Nucleus accumbens (tissue), 56 donors: ENCODE results near the gene YARS1.
A peak's percentile ranks its signal among the peaks of the same experiment; 100 is the strongest.

Experiments used
- DNase-seq, 56 donors: peaks; one replicate each; lab custom pipeline; 2025; lab: John Stamatoyannopoulos, UW

The YARS1 gene

DNA sequence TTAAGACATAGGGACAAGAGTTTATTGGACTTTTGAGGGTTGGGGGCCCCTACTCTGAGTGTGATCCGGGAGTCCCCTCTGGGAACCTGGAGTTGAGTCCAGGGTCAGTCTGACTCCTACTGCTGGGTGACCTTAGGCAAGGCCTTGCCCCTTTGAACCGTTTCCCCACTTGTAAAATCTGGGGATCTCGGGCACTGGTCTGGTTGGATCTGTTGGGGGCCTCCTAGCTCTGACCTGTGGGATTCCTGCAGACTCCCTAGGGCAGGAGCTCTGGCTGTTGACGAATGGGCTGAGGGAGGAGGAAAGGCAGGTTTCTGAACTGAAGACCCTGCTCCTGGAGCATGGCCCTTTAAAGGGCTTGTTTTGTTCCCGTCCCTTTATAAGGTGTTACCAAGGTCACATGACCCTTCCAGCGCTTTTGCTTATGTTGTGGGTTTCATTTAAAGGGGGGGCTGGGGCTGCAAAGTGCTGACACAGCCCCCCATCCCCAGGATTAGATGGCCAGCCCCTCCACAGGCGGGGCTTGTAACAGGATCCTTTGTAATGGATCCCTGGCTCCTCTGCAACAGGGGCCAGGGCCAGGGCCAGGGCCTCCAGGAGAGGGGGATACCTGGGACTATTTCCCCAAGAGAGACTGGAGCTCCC is 50.7 kb downstream of the YARS1 start:
- DNase-seq: no peak

DNA sequence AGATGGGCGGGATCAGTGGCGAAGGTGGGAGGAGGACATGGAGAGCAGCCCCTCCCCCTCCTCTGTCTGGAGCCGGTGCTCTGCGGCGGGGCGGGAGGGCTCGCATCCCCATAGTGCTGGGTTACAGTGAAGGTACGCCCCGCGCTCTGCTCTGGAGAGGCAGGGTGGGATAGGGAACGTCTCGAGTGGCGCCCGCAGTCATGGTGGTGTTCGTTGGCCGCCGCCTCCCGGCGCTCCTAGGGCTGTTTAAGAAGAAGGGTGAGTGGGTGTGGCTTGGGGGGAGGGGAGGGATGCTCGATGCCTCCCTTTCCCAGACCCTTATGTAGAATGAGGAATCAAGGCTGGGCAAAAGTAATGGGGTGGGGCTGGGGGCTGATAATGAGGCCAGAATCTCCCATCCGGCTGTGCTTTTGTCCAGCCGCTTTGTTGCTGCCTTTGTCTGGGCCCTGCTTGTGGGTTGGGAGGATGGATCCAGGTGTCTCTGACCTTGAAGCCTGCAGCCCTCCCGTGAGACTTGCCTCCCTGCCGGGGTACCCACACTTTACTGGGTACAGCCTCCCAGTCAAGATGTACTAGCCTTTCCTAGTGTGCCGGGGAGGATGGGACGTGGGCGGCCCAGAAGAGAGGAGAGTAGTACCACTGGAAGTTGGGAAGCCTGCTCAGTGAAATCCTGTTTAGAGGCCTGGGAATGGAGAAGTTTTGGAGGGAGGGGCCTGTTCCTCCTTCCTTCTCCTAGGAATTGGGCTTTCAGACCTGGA is 51.4 kb downstream of the YARS1 start:
- no peak for DNase-seq

DNA sequence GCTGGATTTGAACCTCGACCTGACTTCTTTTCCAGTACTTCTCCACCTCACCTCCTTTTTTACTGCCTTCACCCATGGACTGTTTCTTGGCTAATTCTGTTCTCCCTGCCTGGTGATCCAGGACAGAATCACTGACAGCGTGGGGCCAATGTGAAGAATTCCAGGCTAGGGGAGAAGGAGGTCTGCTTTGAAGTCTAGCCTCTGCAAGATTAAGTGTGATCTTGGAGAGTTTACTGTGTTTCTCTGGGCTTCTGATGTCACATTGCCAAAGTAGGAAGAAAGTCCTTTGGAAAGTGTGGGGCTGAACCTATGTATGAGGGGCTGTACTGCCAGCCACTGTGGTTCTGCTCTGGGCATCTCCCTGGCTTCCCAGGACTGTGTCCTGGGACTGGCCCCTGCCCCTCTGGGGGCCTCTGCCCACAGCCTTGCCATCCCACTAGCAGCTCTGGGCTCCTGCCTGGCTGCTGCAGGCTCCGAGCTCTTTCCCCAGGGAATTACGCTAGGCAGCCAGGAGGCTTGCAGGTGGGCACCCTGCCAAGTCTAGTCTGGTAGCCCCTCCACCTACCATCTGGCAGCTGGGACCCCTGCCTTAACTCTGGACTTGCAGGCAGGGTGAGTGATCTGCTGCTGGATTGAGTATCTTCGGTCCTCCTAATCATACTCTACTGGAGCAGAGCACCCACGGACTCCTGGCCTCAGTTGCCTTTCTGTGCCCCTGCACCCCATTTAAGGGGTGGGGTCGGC is 52.2 kb downstream of the YARS1 start:
- DNase-seq: no peak

DNA sequence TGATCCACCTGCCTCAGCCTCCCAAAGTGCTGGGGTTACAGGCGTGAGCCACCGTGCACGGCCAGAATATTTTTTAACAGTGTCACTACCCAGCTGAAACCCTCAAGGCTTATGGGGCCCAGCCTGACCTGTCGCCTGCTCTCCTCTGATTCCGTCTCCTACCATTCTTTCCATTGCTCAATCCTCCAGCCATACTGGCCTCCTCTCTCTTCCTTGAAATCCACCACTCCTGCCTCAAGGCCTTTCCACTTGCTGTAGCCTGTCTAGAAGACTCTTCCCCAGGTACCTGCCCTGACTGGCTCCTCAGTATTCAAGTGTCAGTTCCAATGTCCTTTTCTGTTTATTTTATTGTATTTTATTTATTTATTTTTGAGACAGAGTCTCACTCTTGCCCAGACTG is 53.9 kb downstream of the YARS1 start:
- DNase-seq: no peak

DNA sequence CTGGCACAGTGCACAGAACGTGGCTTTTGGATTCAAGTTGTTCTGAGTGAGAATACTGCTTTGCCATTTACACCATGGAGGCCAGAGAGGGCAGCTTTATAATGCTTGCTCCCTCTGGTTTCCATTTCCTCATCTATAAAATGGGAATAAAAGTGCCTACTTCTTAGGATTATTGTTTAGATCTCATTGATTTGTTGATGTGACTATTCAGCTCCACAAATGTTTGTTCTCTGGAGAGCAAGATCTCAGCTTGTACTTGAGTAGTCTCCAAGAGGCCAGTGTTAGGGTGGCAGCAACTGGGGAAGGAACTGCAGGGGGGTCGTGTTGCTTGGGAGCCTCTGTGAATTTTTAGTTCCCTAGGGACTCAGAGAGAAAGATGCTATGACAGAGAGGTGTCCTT is 55.2 kb downstream of the YARS1 start:
- no peak for DNase-seq

DNA sequence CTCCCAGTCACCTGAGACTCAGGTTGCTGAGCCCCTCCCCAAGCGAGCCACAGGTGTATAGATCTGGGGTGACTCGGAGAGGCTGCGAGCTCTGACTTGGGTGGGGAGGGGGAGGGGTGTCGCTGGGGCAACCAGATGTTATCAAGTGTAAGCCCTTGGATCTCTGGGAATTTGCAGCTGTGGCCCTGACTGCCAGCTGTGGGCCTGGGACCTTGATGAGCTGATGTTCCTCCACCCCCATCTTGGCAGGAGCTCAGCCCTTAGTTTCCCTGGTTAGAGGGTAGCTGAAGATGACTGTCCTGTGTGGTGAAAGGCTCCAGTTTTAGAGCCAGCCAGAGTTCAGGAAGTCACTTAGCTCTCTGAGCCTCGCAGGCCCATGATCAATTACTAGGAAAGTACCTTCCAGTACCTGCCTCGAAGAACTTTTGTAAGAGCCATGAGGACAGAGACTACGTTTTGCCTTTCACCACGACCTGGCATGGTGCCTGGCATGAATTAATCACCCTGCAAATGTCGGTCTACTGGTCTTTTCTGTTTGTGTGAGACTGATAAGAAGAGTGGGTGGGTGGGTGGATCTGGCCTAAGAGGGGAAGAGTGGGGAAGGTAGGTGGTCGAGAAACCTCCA is 55.8 kb downstream of the YARS1 start:
- no peak for DNase-seq

DNA sequence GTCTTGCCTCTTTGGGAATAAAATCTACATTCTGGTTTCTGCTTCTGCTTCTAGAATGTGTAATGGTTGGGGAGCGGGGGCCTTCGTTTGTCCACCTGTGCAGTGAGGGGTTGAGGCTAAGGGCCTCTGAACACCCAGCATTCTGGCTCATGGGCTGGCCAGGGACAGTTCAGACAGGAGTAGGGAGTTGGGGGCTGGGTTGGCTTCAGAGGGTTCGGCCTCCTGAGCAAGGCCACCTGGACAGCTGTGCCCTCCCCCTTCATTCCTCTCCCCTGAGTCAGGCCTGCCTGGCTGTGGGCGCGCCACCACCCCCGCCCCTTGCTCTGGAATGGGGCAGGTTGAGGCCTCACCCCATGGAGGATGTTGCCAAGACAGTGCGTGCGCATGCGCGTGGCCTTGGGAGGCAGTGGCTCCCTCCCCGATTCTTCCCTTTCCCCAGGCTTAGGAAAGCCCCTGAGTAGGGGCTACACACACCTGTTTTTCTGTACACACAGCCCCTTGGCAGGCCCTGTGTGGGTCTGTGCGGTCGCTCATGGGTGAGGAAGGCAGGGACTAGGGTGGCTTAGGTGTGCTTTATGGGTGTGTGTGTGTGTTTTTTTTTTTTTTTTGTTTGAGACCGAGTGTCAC is 57.0 kb downstream of the YARS1 start:
- DNase-seq: no peak

DNA sequence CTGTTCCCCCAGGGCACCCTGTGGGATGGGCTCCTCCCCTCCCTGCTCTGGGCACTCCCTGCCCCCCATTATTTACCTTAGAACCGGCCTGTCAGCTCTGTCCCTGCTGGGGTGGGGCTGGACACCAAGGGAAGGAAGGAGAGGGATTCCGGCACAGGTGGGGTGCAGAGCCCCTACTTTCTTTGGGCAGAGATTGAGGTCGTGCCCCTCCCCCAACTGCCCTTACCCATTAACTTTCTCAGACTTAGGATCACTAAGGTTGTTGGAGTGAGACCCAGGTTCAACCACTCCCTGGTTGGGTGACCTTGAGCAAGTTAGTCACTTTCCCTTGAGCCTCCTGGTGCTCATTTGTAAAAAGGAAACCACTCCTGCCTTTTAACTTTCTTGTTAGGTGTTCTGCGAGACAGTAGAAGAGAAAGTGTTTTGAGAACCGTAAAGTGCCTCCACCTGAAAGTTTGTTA is 57.6 kb downstream of the YARS1 start:
- DNase-seq: no peak

DNA sequence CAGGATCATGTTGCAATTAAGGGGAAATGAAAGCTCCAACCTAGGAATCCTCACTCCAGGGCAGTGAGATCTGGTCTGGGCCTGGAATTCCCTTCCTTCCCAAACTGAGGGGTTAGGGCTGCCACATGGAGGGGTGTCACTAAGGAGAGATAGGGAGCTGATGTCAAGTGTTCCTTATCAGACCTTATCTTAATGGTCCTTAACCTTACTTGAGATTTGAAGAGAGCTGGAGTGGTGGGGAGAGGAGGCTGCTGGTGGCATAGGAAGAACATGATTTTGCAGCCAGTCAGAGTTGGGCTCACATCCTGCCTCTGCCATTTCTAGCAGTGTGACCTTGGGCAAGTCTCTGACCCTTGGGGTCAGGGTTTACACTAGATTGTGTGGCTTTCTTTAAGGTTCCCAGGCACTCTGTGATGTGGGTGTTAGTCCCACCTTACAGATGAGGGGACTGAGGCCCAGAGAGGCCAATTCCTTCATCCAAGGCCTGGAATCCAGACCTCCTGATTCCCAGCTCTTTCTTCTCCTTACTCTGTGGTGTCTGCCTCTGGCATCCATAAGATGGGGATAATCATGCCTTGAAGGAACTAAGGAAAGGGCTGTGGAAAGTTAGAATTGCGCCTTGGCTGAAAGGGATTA is 58.2 kb downstream of the YARS1 start:
- no peak for DNase-seq

DNA sequence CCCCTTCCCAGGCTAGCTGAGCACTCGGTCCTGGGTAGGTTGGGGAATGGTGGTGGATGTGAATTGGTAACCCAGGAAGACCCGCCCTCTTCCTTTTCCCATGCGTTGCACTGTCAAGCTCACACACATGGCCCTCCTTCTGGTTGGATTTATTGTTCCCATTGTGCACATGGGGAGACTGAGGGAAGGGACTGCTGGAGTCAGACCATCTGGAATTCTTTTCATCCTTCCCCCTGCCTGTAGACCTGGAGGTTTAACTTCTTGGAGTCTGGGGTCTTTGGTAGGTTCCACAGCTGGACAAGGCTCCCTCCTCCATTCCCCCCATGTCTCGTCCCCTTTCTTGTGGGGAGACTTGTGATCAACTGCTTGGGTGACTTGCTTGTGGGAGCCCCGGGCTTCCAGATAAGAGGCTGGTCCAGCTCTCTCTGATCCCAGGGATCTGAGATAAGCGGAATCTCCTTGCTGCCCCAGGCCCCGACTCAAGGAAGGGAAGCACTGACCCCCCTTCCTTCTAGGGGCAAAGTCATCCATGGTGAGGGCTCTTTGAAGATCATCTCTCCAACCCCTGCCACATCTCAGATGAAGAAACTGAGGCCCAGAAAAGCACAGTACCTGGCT is 58.9 kb downstream of the YARS1 start:
- DNase-seq: no peak

DNA sequence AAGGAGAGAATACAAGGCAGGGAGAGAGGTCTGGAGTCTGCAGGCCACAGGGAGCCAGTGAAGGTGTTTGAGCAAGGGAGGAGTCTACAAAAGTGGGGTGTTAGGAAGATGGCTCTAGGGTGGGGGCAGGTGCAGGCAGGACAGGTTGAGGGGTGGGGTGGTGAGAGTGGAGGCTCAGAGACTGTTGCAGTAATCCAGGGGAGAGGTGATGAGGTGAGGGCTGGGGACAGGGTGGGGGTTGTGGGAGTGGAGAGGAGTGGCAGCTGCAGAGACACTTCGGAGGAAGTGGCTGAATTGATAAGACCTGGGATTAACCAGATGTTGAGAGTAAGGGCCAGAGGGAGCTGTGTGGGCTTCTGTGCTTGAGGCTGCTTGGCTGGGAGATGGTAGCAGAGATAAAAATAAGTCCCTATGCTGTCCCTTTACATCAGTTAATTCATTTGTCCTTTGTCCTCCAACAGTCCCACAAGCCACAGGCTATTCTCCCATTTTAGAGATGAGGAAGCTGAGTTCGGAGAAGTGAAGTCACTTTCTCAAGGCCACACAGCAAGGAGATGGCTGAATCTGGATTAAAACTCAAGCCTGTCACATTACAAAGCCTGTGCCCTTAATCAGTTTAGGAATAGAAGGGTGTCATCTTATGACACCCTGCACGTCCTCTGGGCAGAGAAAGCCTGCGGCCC is 59.8 kb downstream of the YARS1 start:
- no peak for DNase-seq

DNA sequence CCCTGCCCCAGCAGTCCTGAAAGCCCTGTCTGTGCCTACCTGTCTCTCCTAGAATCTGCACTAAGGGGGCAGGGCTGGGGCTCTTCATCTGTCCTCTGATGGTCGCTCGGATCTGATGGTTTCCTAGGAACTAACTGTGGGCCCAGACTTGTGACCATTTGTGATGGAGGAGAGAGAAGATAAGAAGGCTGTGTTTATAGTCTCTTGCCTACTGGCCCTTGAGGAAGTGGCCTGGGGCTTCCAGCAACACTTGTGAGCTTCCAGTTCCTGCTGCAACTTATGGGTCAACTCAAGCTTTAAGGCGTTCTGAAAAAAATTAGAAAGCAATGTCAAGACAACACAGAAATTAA is 61.4 kb downstream of the YARS1 start:
- DNase-seq: no peak

DNA sequence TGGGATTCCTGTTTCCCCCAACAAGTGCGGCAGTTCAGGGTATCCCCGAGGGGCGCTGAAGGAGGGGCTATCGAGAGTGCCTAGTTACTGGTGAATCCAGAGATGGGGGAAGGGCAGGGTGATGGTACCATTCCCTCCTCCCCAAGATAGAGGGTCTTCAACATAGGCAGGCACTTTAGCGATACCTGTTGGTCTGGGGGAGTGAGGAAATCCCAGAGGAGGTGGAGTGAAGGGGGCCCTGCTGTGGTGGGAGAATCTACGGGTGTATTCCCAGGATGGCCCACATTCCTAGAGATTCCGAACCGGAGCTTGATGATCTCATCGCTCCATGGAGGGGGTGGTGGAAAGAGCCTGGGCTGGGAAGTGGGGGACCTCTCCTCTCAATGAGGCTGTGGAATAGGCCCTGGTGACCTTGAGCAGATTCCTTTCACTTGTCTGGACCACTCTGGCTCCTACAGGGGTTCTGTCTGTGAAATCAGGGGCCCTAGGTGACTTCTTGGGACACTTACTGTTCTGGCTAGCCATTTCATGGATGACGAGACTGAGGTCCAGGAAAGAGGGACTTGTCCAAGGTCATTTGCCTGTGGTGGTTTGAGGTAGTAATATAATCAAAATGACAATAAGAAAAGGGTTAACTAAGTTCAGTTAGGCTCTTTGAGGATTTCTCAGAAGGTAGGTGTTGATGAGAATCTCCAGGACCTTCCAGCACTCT is 61.9 kb downstream of the YARS1 start:
- peak in 8 of 56 donors; percentile 18 to 39 (median 32) for DNase-seq

DNA sequence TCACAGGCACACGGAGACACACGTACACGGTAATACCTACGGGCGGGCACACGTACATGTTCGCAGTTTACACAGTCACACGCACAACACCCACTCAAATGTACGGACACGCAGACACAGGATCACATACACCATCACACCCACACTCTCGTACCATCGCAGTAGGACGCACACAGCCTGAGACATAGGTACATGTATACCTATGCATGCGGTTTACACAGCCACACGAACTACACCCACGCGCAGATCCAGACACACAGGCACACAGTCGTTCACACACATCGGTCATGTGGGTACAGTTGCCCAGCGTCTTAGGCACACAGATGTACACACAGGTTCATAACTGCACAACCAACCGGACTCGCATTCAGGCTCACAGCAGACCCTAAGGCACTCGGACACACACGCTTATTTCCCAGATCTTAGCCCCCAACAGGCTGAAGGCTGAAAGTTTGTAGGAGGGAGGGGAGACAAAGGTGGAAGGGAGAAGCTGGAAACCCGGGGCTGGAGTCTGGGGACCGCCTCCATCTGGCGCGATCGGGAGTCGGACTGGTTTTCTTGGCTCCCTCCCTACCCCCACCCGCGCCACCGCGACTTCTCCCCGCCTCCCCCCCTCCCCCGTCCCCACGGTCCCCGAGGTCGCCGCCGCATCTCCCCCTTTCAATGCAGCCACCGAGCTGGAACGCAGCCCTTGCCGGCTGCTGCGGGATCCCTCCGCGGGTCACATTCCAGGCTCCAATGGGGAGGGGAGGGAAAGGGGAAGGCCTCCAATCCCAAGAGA is 62.7 kb downstream of the YARS1 start:
- peak in 26 of 56 donors; percentile 8 to 64 (median 38) for DNase-seq

DNA sequence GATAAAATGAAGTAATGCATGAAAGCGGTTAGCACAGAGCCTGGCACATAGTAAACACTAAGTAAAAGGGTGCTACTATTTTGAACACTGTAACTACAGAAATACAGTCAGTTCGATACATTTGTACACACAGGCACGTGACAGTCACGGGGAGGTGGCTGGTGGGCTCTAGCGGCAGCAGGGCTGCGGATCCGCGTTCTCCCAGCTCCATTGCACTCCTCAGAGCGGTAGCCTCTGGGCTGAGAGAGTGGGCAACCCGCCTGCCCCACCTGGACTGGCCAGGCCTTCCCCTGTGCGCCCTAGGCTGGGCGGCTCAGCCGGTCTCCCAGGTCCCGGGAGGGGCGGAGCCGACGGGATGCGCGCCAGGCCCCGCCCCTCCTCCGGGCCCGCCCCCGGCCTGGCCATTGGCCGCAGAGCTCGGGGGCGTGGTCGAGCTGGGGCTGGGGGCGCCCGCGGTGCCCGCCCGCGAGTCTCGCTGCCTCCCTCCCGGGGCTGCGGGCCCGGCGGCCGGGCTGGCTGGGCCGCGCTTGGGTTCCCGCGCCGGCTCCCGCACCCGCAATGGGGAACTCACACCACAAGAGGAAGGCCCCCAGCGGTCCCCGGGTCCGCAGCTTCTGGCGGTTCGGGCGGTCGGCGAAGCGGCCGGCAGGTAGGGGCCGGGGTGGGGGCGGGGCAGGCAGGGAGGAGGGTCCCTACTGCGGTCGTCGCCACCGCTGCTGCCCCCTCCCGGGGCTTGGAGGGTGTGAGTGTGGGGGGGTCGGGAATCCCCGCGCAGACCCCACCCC is 63.4 kb downstream of the YARS1 start:
- DNase-seq: peak in 42 of 56 donors; percentile 10 to 79 (median 36)

DNA sequence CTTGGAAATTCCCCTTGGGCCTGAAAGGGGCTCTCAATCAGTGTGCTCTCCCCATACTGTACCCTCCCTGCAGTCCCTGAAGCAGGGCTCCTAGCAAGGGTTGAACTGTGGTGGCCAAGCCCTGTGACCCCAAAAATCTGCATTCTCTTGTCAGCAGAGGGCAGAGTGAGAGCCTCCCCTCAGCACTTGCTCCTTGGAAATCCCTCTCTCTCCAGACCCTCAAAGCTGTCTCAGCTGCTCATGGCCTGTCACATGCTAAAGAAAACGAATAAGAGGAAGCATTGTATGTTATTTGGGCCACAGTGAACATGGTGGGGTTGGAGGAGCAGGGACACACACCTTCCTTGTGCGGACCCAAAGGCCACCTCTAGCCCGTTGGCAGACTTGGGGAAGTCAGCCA is 67.4 kb downstream of the YARS1 start:
- no peak for DNase-seq

DNA sequence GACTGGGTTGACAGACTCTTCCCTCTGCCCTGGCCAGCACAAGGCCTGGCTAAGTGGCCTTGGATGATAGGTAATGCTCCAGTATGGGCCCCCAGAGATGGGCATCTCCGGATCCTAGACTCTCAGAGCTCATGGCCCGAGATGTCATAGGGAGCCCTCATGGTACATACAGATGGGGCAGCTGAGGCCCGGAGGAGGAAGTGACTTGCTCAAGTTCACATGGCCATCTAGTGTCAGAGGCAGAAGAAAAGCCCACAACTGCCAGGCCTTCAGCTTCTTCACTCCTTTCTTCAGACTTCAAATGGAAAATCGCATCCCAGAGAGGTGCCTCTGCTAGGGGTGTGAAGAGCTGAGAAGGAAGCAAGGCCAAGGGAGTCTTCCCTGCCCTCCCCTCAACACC is 67.8 kb downstream of the YARS1 start:
- DNase-seq: no peak
